IPS-15b (cell line): ENCODE data around the gene BACH2.
"Not testable (repeated sequence)": the region's sequence is repeated elsewhere in the genome, so short reads cannot be mapped to it uniquely, and the experiment has no call there.

Source experiments
- H3K27me3 ChIP-seq: one replicate; pipeline ENCODE4 v1.6.1; 2013; ENCODE audit warnings: low read length; ENCODE audit not compliant: control insufficient read depth, insufficient read depth
- H3K36me3 ChIP-seq: one replicate; pipeline ENCODE4 v1.6.1; 2013; ENCODE audit warnings: low read length; ENCODE audit not compliant: control insufficient read depth, insufficient read depth
- H3K4me1 ChIP-seq: one replicate; pipeline ENCODE4 v1.6.1; 2013; ENCODE audit warnings: mild to moderate bottlenecking, low read length; ENCODE audit not compliant: control insufficient read depth, insufficient read depth
- H3K4me3 ChIP-seq: one replicate; pipeline ENCODE4 v1.5.1; 2013; ENCODE audit warnings: low read depth, low read length
- H3K9ac ChIP-seq: one replicate; pipeline ENCODE4 v1.6.1; 2013; ENCODE audit warnings: low read depth, mild to moderate bottlenecking, low read length
- H3K9me3 ChIP-seq: one replicate; pipeline ENCODE4 v1.6.1; 2013; ENCODE audit warnings: mild to moderate bottlenecking, low read length; ENCODE audit not compliant: control insufficient read depth, insufficient read depth

Gene BACH2

GRCh38 chr6:89910001-89910901 lies 386.4 kb downstream of the BACH2 start:
- H3K4me1 ChIP-seq, H3K4me3 ChIP-seq, H3K27me3 ChIP-seq, H3K9me3 ChIP-seq, H3K9ac ChIP-seq, H3K36me3 ChIP-seq: not testable (repeated sequence)

- Histone ChIP-seq H3K4me1 (peaks cover 13% of the 10 kb centered on the region), H3K27me3 (peaks cover 10% of the 10 kb centered on the region), H3K4me3 (no peak overlapping the region), H3K36me3 (no peaks in the 10 kb centered on the region), H3K9me3 (no peaks in the 10 kb centered on the region), H3K9ac (no peak overlapping the region)
These were observed 401.3 kb downstream of the BACH2 start for GRCh38 chr6:89895276-89895874.

- H3K9me3 ChIP-seq = no peaks in the 10 kb centered on the region
- peaks cover 11% of the 10 kb centered on the region for H3K27me3 ChIP-seq
These were observed 402.5 kb downstream of the BACH2 start, which contains the start of gene GJA10 for GRCh38 chr6:89894169-89894568. Gene GJA10, plus strand, starts transcription at chr6:89894469. Its CDS starts 0 bp downstream, at chr6:89894469.

GRCh38 chr6:89892577-89892976 lies 404.1 kb downstream of the BACH2 start:
- not testable (repeated sequence) for H3K9me3 ChIP-seq, H3K36me3 ChIP-seq, H3K4me3 ChIP-seq, H3K9ac ChIP-seq
- peaks cover 15% of the 10 kb centered on the region for H3K4me1 ChIP-seq
- H3K27me3 ChIP-seq = peaks cover 19% of the 10 kb centered on the region

More at GRCh38 chr6:89894169-89894568, 402.5 kb downstream of the BACH2 start, which contains the start of gene GJA10:
- H3K36me3 ChIP-seq = no peaks in the 10 kb centered on the region
- no peak within 1 kb of the TSS for H3K9ac ChIP-seq
- no peak within 1 kb of the TSS for H3K4me3 ChIP-seq
- H3K4me1 ChIP-seq = peaks cover 15% of the 10 kb centered on the region

GRCh38 chr6:89890845-89891528 lies 405.7 kb downstream of the BACH2 start:
- not testable (repeated sequence) for H3K4me3 ChIP-seq, H3K36me3 ChIP-seq, H3K9me3 ChIP-seq, H3K4me1 ChIP-seq, H3K9ac ChIP-seq
- peaks cover 19% of the 10 kb centered on the region for H3K27me3 ChIP-seq

- Histone ChIP-seq H3K9ac (no peak overlapping the region), H3K4me3 (no peak overlapping the region), H3K4me1 (peaks cover 8% of the 10 kb centered on the region), H3K36me3 (no peaks in the 10 kb centered on the region), H3K9me3 (no peaks in the 10 kb centered on the region), H3K27me3 (peaks cover 15% of the 10 kb centered on the region)
These were observed 407.8 kb downstream of the BACH2 start for GRCh38 chr6:89888871-89889270.

GRCh38 chr6:89888138-89888514 lies 408.5 kb downstream of the BACH2 start:
- H3K36me3 ChIP-seq = no peaks in the 10 kb centered on the region
- H3K4me3 ChIP-seq = no peak overlapping the region
- no peaks in the 10 kb centered on the region for H3K9me3 ChIP-seq
- peaks cover 8% of the 10 kb centered on the region for H3K4me1 ChIP-seq
- peaks cover 14% of the 10 kb centered on the region for H3K27me3 ChIP-seq
- no peak overlapping the region for H3K9ac ChIP-seq

- Histone ChIP-seq H3K9ac (no peak overlapping the region), H3K4me1 (peaks cover 8% of the 10 kb centered on the region), H3K4me3 (no peak overlapping the region), H3K27me3 (peaks cover 14% of the 10 kb centered on the region), H3K36me3 (no peaks in the 10 kb centered on the region), H3K9me3 (no peaks in the 10 kb centered on the region)
These were observed 409.0 kb downstream of the BACH2 start for GRCh38 chr6:89887452-89888137.

GRCh38 chr6:89886378-89887120 lies 410.1 kb downstream of the BACH2 start:
- Histone ChIP-seq H3K36me3 (no peaks in the 10 kb centered on the region), H3K4me3 (no peak overlapping the region), H3K27me3 (peaks cover 10% of the 10 kb centered on the region), H3K9ac (no peak overlapping the region), H3K9me3 (no peaks in the 10 kb centered on the region), H3K4me1 (peaks cover 5% of the 10 kb centered on the region)
